HAP-1 (cell line): ENCODE measurements around the gene ZBTB7C.

Source experiments
- DNase-seq, 2 experiments: peaks; one replicate each; pipeline ENCODE4 v3.0.0-alpha.2; 2016 to 2020; ENCODE audit warnings: low spot score in 2 of 2
- H3K27me3 ChIP-seq: fragments of 250-450 bp; sonication (Bioruptor Pico); 2 replicates; pipeline ENCODE4 v1.5.1; 2020; ENCODE audit warnings: low read depth, mild to moderate bottlenecking, moderate library complexity
- H3K36me3 ChIP-seq: fragments of 250-450 bp; sonication (Bioruptor Pico); replicated peaks from 2 replicates; pipeline ENCODE4 v1.5.1; 2020; ENCODE audit warnings: mild to moderate bottlenecking
- H3K4me1 ChIP-seq: fragments of 250-450 bp; sonication (Bioruptor Pico); 2 replicates; pipeline ENCODE4 v1.5.1; 2020; ENCODE audit warnings: mild to moderate bottlenecking
- H3K4me3 ChIP-seq: fragments of 250-450 bp; sonication (Bioruptor Pico); 2 replicates; pipeline ENCODE4 v1.5.1; 2020; ENCODE audit warnings: mild to moderate bottlenecking, moderate library complexity
- H3K9me3 ChIP-seq: fragments of 250-450 bp; sonication (Bioruptor Pico); 2 replicates; pipeline ENCODE4 v1.5.1; 2020; ENCODE audit warnings: mild to moderate bottlenecking, moderate library complexity
- in situ Hi-C: fragments of 300-500 bp; cut with MboI; formaldehyde crosslinking; loops from 3 replicates; pipeline ENCODE4 v1.14.3; 2020; ENCODE audit warnings: low sequenced_read_pairs, inconsistent platforms, mixed read lengths

ZBTB7C gene

GRCh38 chr18:48099481-48100164 is 309.6 kb downstream of the ZBTB7C start:
- no peak for DNase-seq
- H3K9me3 ChIP-seq: no peaks in the 10 kb centered on the region
- no peaks in the 10 kb centered on the region for H3K4me1 ChIP-seq
- H3K27me3 ChIP-seq: peaks cover 33% of the 10 kb centered on the region
- no peaks in the 10 kb centered on the region for H3K36me3 ChIP-seq
- in situ Hi-C loops: no loop called here
- no peak overlapping the region for H3K4me3 ChIP-seq

DNA sequence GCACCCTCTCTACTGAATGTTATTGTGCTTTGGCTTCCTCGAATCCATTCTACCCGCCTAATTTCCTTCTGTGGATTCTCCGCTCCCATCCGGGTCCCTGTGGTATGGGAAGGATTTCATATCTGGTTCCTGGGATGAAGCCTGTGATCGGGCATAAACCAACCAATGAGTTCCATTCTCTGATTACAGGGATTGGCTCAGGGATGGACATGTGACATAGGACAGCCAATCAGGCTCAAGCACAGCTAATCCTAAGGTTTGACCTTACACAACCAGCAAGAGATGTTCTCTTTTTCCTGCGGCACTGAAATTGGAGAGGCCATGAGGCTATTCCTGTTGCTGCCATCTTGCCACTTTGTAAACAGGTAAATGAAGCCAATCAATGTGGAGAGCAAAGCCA is 310.6 kb downstream of the ZBTB7C start:
- H3K9me3 ChIP-seq: no peaks in the 10 kb centered on the region
- H3K27me3 ChIP-seq: peaks cover 27% of the 10 kb centered on the region
- H3K4me3 ChIP-seq: no peak overlapping the region
- DNase-seq: no peak
- no peaks in the 10 kb centered on the region for H3K4me1 ChIP-seq
- H3K36me3 ChIP-seq: no peaks in the 10 kb centered on the region
- in situ Hi-C loops: no loop called here

DNA sequence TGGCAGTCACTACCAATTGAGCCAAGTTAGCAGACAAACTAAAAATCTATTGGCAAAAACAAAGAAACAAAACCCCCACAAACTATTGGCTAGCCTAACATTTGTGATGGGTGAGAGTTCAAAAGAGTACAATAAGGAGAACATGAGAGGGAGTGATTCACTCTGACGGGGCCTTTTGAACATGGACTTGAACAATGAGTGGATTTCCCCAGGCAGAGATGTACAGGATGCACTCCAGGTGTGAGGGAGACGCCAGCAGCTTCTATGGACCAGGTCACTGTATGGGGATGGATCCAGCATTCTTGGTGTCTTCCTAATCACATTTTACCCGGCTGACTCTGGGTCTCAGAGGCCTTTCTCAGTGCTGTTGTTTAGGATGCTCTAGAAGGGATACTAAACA is 311.2 kb downstream of the ZBTB7C start:
- H3K36me3 ChIP-seq: no peaks in the 10 kb centered on the region
- peaks cover 23% of the 10 kb centered on the region for H3K27me3 ChIP-seq
- H3K4me1 ChIP-seq: no peaks in the 10 kb centered on the region
- DNase-seq: no peak
- in situ Hi-C loops: no loop called here
- no peaks in the 10 kb centered on the region for H3K9me3 ChIP-seq
- no peak overlapping the region for H3K4me3 ChIP-seq

DNA sequence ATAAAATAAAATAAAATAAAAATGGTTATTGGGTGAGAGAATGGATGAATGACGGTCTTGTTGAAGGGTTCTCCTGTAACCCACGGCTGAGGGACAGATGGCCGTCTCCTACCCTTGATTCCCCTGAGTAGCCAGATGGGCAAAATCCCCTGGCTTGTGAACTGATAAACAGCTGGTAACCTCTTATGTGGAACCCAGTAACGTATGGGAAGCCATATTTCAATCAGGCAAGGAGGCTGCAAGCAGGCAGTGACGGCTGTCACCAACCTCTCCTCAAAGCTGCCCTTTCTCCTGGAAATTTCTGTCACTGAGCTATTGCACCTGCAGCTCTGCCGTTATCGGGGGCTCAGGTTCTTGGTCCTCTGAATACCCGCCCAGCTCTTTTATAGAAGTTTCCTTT is 313.5 kb downstream of the ZBTB7C start:
- in situ Hi-C loops: no loop called here
- peaks cover 10% of the 10 kb centered on the region for H3K27me3 ChIP-seq
- no peaks in the 10 kb centered on the region for H3K36me3 ChIP-seq
- H3K9me3 ChIP-seq: no peaks in the 10 kb centered on the region
- H3K4me1 ChIP-seq: no peaks in the 10 kb centered on the region
- no peak overlapping the region for H3K4me3 ChIP-seq
- DNase-seq: no peak

DNA sequence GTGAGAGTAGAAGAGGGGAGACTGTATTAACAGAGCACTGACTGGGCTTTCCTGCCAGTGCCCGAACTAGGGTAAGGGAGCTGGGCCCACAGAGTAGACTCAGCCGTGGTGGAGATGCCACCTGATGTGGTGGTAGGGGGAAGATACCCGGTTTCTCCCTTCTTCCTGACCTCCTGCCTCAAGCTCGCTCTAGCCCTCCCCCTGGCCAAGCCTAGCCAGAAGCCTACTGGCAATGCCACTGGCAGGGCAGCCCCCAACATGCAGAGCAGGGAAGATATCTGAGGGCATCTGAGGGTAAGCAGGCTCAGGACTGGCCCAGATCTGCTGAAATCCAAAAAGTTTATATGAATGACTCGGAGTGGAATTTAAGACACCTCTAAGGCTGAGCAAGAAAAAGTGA is 316.1 kb downstream of the ZBTB7C start:
- no peaks in the 10 kb centered on the region for H3K9me3 ChIP-seq
- no peak for DNase-seq
- no peaks in the 10 kb centered on the region for H3K36me3 ChIP-seq
- in situ Hi-C loops: no loop called here
- H3K4me3 ChIP-seq: no peak overlapping the region
- 0 out of 2 replicates have a peak, but pooled peaks cover 3% of the 10 kb centered on the region for H3K27me3 ChIP-seq
- H3K4me1 ChIP-seq: no peaks in the 10 kb centered on the region

DNA sequence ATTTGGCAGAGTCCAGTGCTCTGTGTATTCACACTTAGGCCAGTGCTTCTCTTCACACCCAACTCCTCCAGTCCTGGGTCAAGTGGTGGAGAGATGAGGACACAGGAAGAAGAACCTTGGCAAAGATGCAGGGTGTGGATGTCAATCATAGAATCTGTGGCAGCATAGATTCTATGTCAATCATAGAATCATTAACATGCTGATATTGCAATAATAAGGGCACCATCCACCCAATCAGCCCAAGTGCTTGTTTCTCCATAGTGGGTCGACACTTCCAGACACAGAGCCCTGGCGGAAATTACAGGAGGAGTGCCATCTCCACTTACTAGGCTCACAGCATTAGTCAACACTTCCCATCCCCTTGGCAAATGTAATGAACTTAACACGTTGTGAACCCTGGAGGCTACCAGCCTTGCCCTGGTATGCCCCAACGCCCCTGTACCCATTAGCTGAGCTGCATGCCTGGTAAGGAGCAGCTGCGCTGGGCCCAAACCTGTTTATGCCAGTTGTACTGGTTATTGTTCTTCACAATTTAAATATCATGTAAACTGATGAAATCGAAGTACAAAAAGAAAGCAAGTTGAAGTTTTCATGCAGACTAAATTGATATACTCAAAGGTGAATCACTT is 317.2 kb downstream of the ZBTB7C start:
- no peak for DNase-seq
- Histone ChIP-seq H3K9me3 (no peaks in the 10 kb centered on the region), H3K36me3 (no peaks in the 10 kb centered on the region), H3K27me3 (0 out of 2 replicates have a peak, but pooled peaks cover 2% of the 10 kb centered on the region), H3K4me1 (no peaks in the 10 kb centered on the region), H3K4me3 (no peak overlapping the region)
- in situ Hi-C loops: no loop called here

GRCh38 chr18:48090702-48091101 is 318.5 kb downstream of the ZBTB7C start:
- in situ Hi-C loops: no loop called here
- Histone ChIP-seq H3K9me3 (no peaks in the 10 kb centered on the region), H3K36me3 (no peaks in the 10 kb centered on the region), H3K4me1 (no peaks in the 10 kb centered on the region), H3K4me3 (no peak overlapping the region), H3K27me3 (no peaks in the 10 kb centered on the region)
- no peak for DNase-seq

DNA sequence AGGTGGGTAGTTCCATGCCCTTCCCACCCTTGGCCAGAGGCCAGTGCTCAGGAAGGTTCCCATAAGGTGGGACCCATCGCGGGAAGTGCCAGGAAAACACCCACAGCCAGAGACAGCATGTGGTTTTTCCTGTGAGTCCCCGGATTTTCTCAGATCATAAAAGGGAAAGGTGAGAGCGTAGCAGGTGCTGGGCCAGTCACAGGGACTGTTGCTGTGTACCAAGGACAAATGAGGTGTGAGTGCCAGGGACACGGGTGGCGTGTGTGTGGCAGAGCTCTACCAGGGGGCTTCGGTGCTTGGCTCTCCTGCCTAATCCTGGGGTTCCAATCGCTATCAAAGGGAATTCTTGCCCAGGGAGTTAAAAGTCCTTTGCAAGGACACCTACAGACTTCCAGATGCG is 319.2 kb downstream of the ZBTB7C start:
- no peaks in the 10 kb centered on the region for H3K36me3 ChIP-seq
- H3K9me3 ChIP-seq: no peaks in the 10 kb centered on the region
- H3K4me3 ChIP-seq: no peak overlapping the region
- H3K4me1 ChIP-seq: no peaks in the 10 kb centered on the region
- H3K27me3 ChIP-seq: no peaks in the 10 kb centered on the region
- no peak for DNase-seq
- in situ Hi-C loops: no loop called here

DNA sequence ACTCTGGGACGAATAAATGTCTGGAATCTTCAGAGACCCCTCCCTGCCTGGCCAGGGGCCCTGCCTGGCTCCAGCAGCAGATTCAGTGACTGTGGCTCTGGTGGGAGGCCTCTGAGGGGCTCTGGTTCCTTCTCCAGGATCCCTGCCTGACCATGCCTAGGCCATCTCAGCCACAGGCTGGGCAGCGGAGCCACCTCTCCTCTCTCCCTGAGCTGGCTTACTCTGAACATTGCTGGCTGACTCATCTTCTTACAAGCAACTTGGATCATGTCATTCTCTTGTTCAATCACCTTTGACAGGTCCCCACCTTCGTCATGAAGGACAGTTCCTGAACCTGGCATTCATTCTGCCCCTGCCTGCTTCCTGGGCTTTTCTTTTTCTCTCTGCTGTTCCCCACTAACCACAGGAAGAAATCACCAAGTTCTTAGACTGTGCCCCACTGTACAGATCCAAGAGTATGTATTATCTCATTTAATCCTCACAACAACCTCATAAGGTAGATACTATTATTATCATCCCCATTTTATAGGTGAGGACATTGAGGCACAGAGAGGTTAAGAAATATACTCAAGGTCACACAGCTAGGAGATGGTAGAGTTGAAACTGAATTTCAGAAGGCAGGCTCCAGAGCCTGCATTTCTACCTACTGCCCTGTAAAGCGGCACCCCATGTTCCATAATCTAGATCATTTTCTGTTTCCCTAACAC is 323.2 kb downstream of the ZBTB7C start:
- in situ Hi-C loops: no loop called here
- DNase-seq: no peak
- no peaks in the 10 kb centered on the region for H3K27me3 ChIP-seq
- no peaks in the 10 kb centered on the region for H3K36me3 ChIP-seq
- no peaks in the 10 kb centered on the region for H3K9me3 ChIP-seq
- H3K4me3 ChIP-seq: no peak overlapping the region
- no peaks in the 10 kb centered on the region for H3K4me1 ChIP-seq

- Histone ChIP-seq H3K4me3 (no peak overlapping the region), H3K9me3 (no peaks in the 10 kb centered on the region), H3K27me3 (no peaks in the 10 kb centered on the region), H3K4me1 (no peaks in the 10 kb centered on the region), H3K36me3 (no peaks in the 10 kb centered on the region)
- in situ Hi-C loops: no loop called here
- DNase-seq: no peak
Observed at GRCh38 chr18:48084858-48085257, 324.3 kb downstream of the ZBTB7C start.

- Histone ChIP-seq H3K9me3 (no peaks in the 10 kb centered on the region), H3K4me3 (no peak overlapping the region), H3K27me3 (no peaks in the 10 kb centered on the region), H3K4me1 (no peaks in the 10 kb centered on the region), H3K36me3 (no peaks in the 10 kb centered on the region)
- DNase-seq: no peak
- in situ Hi-C loops: no loop called here
Observed at GRCh38 chr18:48084041-48084757, 325.0 kb downstream of the ZBTB7C start.

GRCh38 chr18:48080546-48080945 is 328.6 kb downstream of the ZBTB7C start:
- Histone ChIP-seq H3K4me1 (no peaks in the 10 kb centered on the region), H3K4me3 (no peak overlapping the region), H3K9me3 (no peaks in the 10 kb centered on the region), H3K36me3 (no peaks in the 10 kb centered on the region), H3K27me3 (peaks cover 6% of the 10 kb centered on the region; the same call in 1 of the 2 replicates)
- in situ Hi-C loops: no loop called here
- DNase-seq: no peak

GRCh38 chr18:48079885-48080284 is 329.3 kb downstream of the ZBTB7C start:
- no peak overlapping the region for H3K4me3 ChIP-seq
- no peaks in the 10 kb centered on the region for H3K9me3 ChIP-seq
- no peaks in the 10 kb centered on the region for H3K4me1 ChIP-seq
- no peak for DNase-seq
- peaks cover 9% of the 10 kb centered on the region; the same call in 1 of the 2 replicates for H3K27me3 ChIP-seq
- H3K36me3 ChIP-seq: no peaks in the 10 kb centered on the region
- in situ Hi-C loops: no loop called here

DNA sequence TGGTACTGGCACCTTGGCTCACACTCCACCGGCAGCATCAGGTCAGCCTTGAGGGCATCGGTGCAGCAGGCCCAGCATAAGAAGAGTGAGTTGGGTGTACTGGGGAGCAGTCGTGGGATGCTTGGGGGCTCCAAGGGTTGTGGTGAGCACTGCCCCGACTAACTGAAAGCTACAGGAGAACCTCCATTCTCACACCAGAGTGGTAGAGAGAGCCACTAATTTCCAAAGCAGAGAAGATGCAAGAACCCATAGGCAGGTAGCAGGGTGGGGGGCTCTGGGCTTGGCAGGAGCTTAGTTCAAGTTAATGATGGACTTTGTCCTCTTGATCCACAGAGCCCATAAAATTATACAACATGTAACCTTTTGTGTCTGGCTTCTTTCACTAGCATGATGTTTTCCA is 330.7 kb downstream of the ZBTB7C start:
- peaks cover 9% of the 10 kb centered on the region; the same call in 1 of the 2 replicates for H3K27me3 ChIP-seq
- in situ Hi-C loops: no loop called here
- no peak overlapping the region for H3K4me3 ChIP-seq
- DNase-seq: no peak
- no peaks in the 10 kb centered on the region for H3K36me3 ChIP-seq
- no peaks in the 10 kb centered on the region for H3K4me1 ChIP-seq
- no peaks in the 10 kb centered on the region for H3K9me3 ChIP-seq
